ENCODE measurements around the gene SPATA21.
A peak's percentile ranks its signal among the peaks of the same experiment; 100 is the strongest.
"Not testable (repeated sequence)": the region's sequence is repeated elsewhere in the genome, so short reads cannot be mapped to it uniquely, and the experiment has no call there.

Gene SPATA21

GRCh38 chr1:16464917-16465625 is 27.8 kb upstream of the SPATA21 start:
- TF ChIP-seq TAF1 (IDR thresholded peaks at IDR 0.05; ENCODE audit: borderline replicate concordance, low read depth, low read length): no peak
- TF ChIP-seq POLR2A (IDR thresholded peaks at IDR 0.05; ENCODE audit: low read depth, low read length): no peak
- TF ChIP-seq POLR2AphosphoS5 (IDR thresholded peaks at IDR 0.05; ENCODE audit: low read depth, low read length): no peak
- DNase-seq (ENCODE audit: insufficient read length): no peak
- no peak for FAIRE-seq

- DNase-seq (ENCODE audit: insufficient read length) (no peak), FAIRE-seq (no peak)
- TF ChIP-seq TAF1 (IDR thresholded peaks at IDR 0.05; ENCODE audit: borderline replicate concordance, low read depth, low read length) (no peak), POLR2A (IDR thresholded peaks at IDR 0.05; ENCODE audit: low read depth, low read length) (no peak), POLR2AphosphoS5 (IDR thresholded peaks at IDR 0.05; ENCODE audit: low read depth, low read length) (no peak)
Measured at GRCh38 chr1:16462773-16463330, 25.6 kb upstream of the SPATA21 start.

GRCh38 chr1:16461681-16462080 is 24.5 kb upstream of the SPATA21 start:
- no peak for FAIRE-seq

GRCh38 chr1:16459352-16459925 is 22.2 kb upstream of the SPATA21 start:
- DNase-seq (ENCODE audit: insufficient read length) (no peak), FAIRE-seq (no peak)
- TF ChIP-seq POLR2AphosphoS5 (IDR thresholded peaks at IDR 0.05; ENCODE audit: low read depth, low read length) (0 out of 2 replicates have a peak, but pooled peaks have one; percentile 30), POLR2A (IDR thresholded peaks at IDR 0.05; ENCODE audit: low read depth, low read length) (no peak)

More at GRCh38 chr1:16461681-16462080, 24.5 kb upstream of the SPATA21 start:
- TF ChIP-seq POLR2AphosphoS5 (IDR thresholded peaks at IDR 0.05; ENCODE audit: low read depth, low read length): no peak
- no peak for TF ChIP-seq POLR2A (IDR thresholded peaks at IDR 0.05; ENCODE audit: low read depth, low read length)
- TF ChIP-seq TAF1 (IDR thresholded peaks at IDR 0.05; ENCODE audit: borderline replicate concordance, low read depth, low read length): no peak
- DNase-seq (ENCODE audit: insufficient read length): no peak

GRCh38 chr1:16458831-16459230 is 21.6 kb upstream of the SPATA21 start:
- TF ChIP-seq POLR2A (IDR thresholded peaks at IDR 0.05; ENCODE audit: low read depth, low read length): no peak
- TF ChIP-seq POLR2AphosphoS5 (IDR thresholded peaks at IDR 0.05; ENCODE audit: low read depth, low read length): no peak
- no peak for TF ChIP-seq TAF1 (IDR thresholded peaks at IDR 0.05; ENCODE audit: borderline replicate concordance, low read depth, low read length)
- no peak for DNase-seq (ENCODE audit: insufficient read length)
- FAIRE-seq: no peak

GRCh38 chr1:16456151-16456550 is 18.9 kb upstream of the SPATA21 start:
- DNase-seq (ENCODE audit: insufficient read length); FAIRE-seq: not testable (repeated sequence)

- not testable (repeated sequence) for DNase-seq (ENCODE audit: insufficient read length)
Measured at GRCh38 chr1:16454909-16455308, 17.7 kb upstream of the SPATA21 start.

GRCh38 chr1:16451841-16452528 is 14.8 kb upstream of the SPATA21 start:
- FAIRE-seq: peak; percentile 93
- no peak for DNase-seq (ENCODE audit: insufficient read length)
- TF ChIP-seq POLR2AphosphoS5 (IDR thresholded peaks at IDR 0.05; ENCODE audit: low read depth, low read length) (peak; percentile 63), TAF1 (IDR thresholded peaks at IDR 0.05; ENCODE audit: borderline replicate concordance, low read depth, low read length) (no peak), POLR2A (IDR thresholded peaks at IDR 0.05; ENCODE audit: low read depth, low read length) (peak; percentile 58; the same call in 1 of the 2 replicates)

More at GRCh38 chr1:16454909-16455308, 17.7 kb upstream of the SPATA21 start:
- peak; percentile 40 for FAIRE-seq

- TF ChIP-seq TAF1 (IDR thresholded peaks at IDR 0.05; ENCODE audit: borderline replicate concordance, low read depth, low read length) (no peak), POLR2A (IDR thresholded peaks at IDR 0.05; ENCODE audit: low read depth, low read length) (no peak), POLR2AphosphoS5 (IDR thresholded peaks at IDR 0.05; ENCODE audit: low read depth, low read length) (no peak)
- peak; percentile 76 for FAIRE-seq
Measured at GRCh38 chr1:16450863-16451481, 13.7 kb upstream of the SPATA21 start.

GRCh38 chr1:16449666-16450065 is 12.4 kb upstream of the SPATA21 start:
- DNase-seq (ENCODE audit: insufficient read length) (no peak), FAIRE-seq (peak; percentile 68)
- TF ChIP-seq POLR2AphosphoS5 (IDR thresholded peaks at IDR 0.05; ENCODE audit: low read depth, low read length): no peak
- no peak for TF ChIP-seq POLR2A (IDR thresholded peaks at IDR 0.05; ENCODE audit: low read depth, low read length)
- no peak for TF ChIP-seq TAF1 (IDR thresholded peaks at IDR 0.05; ENCODE audit: borderline replicate concordance, low read depth, low read length)

More at GRCh38 chr1:16450863-16451481, 13.7 kb upstream of the SPATA21 start:
- DNase-seq (ENCODE audit: insufficient read length): no peak

- no peak for FAIRE-seq
- TF ChIP-seq TAF1 (IDR thresholded peaks at IDR 0.05; ENCODE audit: borderline replicate concordance, low read depth, low read length) (no peak), POLR2AphosphoS5 (IDR thresholded peaks at IDR 0.05; ENCODE audit: low read depth, low read length) (no peak), POLR2A (IDR thresholded peaks at IDR 0.05; ENCODE audit: low read depth, low read length) (no peak)
- no peak for DNase-seq (ENCODE audit: insufficient read length)
Measured at GRCh38 chr1:16449065-16449464, 11.8 kb upstream of the SPATA21 start.
